HG03097 (cell line): ENCODE data around the gene TLCD2.
"Not testable (repeated sequence)": the region's sequence is repeated elsewhere in the genome, so short reads cannot be mapped to it uniquely, and the experiment has no call there.

Experiments used
- ATAC-seq: cut with Tn5 transposase; IDR thresholded peaks from one replicate; pipeline ENCODE4 v1.9.1; 2021; ENCODE audit not compliant: unreplicated experiment, low FRiP score

TLCD2 gene

GRCh38 chr17:1695365-1695764 is 14.8 kb downstream of the TLCD2 start:
- ATAC-seq: no peak

GRCh38 chr17:1693339-1693738 is 16.8 kb downstream of the TLCD2 start:
- ATAC-seq: no peak

- no peak for ATAC-seq
Observed at GRCh38 chr17:1690544-1691221, 19.5 kb downstream of the TLCD2 start.

- not testable (repeated sequence) for ATAC-seq
Observed at GRCh38 chr17:1688405-1688804, 21.8 kb downstream of the TLCD2 start.

- no peak for ATAC-seq
Observed at GRCh38 chr17:1686086-1686485, 24.1 kb downstream of the TLCD2 start.

GRCh38 chr17:1684378-1685189 is 25.6 kb downstream of the TLCD2 start, which contains the start of gene PRPF8:
TSS of gene PRPF8 (minus strand) at chr17:1684867. CDS start at chr17:1684571, 296 bp downstream.
- ATAC-seq: peak; percentile 96

GRCh38 chr17:1683459-1683858 is 26.7 kb downstream of the TLCD2 start:
- ATAC-seq: no peak

- no peak for ATAC-seq
Observed at GRCh38 chr17:1676401-1676800, 33.8 kb downstream of the TLCD2 start.

GRCh38 chr17:1673041-1673785 is 37.0 kb downstream of the TLCD2 start:
- ATAC-seq: no peak

GRCh38 chr17:1663934-1664333 is 46.2 kb downstream of the TLCD2 start:
- not testable (repeated sequence) for ATAC-seq

GRCh38 chr17:1661045-1661444 is 49.1 kb downstream of the TLCD2 start:
- no peak for ATAC-seq

- no peak for ATAC-seq
Observed at GRCh38 chr17:1658100-1658499, 52.1 kb downstream of the TLCD2 start.

- no peak for ATAC-seq
Observed at GRCh38 chr17:1653735-1654134, 56.4 kb downstream of the TLCD2 start.

- not testable (repeated sequence) for ATAC-seq
Observed at GRCh38 chr17:1652794-1653193, 57.4 kb downstream of the TLCD2 start.
